Stimulated activated CD4-positive, alpha-beta T cell treated with anti-CD3 and anti-CD28 coated beads, Interleukin-4, amount 100 ng/mL, for 4 hours (primary cell): ENCODE data around the gene NLRP14.

Experiments used
- DNase-seq, 2 experiments: peaks; one replicate each; pipeline ENCODE4 v3.0.0-alpha.2; 2020

Gene NLRP14

GRCh38 chr11:7056828-7057513, 36.7 kb downstream of the NLRP14 start:
- no peak for DNase-seq

GRCh38 chr11:7057641-7058040, 37.4 kb downstream of the NLRP14 start:
- no peak for DNase-seq

- DNase-seq: no peak
Observed at GRCh38 chr11:7060868-7061267, 40.6 kb downstream of the NLRP14 start.

GRCh38 chr11:7062534-7062933, 42.3 kb downstream of the NLRP14 start:
- no peak for DNase-seq

DNA sequence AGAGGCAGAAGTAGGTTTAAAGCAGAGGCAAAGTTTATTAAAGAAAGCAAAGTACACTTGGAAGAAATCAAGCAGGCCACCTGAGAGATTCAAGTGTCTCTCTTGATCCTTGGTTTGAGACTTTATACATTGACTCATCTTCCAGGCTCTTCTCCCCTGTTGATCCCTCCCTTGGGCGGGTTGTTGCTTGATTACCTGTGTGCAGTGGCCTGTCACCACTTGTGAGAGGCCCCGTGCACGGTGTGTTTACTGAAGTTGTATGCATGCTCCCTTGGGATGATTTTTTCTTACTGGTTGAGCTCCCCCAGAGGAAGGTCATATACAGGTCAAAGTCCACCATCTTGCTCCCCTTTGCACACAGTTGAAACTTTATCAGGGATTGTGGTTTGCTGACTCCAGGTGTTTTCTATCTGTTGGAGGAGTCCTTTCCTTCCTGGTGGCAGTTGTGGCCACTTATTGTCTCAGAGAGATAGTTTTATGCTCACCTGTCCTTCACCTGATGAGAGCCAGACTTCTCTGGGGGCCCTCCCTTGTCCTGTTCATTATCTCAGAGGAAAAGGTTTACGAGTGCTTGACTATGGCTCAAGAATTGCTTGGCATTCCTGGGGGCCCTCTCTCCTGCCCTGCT, 52.2 kb downstream of the NLRP14 start:
- no peak for DNase-seq

DNA sequence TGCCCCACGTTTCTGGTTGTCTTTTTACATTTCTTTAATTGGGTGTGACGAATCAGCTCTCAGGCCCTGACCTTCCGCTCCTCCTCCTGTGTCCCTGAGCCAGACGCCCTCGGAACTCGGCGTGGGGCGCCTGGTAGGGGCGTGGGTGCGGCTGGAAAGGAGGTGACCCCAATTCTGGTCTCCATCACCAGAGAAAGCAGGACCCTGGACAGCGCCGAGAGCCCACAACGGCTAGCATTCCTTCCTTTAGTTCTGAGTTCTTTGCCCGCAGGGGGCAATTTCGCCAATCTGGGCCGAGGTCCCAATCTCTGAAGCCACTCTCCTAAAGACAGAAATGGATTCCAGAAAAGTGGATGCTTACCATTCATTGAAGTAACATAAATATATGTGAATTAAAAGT, 56.8 kb downstream of the NLRP14 start:
- DNase-seq: no peak

- no peak for DNase-seq
Observed at GRCh38 chr11:7079545-7080135, 59.4 kb downstream of the NLRP14 start.

GRCh38 chr11:7080900-7081299, 60.6 kb downstream of the NLRP14 start:
- DNase-seq: no peak

DNA sequence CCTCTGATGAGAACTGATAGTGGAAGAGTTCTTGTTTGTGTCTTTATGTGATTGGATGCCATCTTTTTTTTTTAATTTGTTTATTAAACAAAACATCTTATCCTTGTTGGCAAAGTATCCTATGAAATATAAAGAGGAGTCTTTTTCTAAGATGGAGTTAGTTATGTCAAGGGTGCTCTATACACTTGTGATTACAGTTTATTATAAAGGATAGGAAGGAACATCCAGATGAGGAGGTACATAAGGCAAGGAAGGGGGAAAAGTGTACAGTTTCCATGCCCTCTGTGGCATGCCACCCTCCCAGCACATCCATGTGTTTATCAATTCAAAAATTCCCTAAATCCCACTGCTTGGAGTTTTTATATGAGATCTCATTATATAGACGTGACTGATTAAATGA, 61.2 kb downstream of the NLRP14 start:
- no peak for DNase-seq

- DNase-seq: no peak
Observed at GRCh38 chr11:7088921-7089320, 68.6 kb downstream of the NLRP14 start, which contains the start of gene RBMXL2. TSS of gene RBMXL2 (plus strand) at chr11:7088998. CDS start at chr11:7089121, 123 bp downstream.

- no peak for DNase-seq
Observed at GRCh38 chr11:7089328-7090251, 69.3 kb downstream of the NLRP14 start.

GRCh38 chr11:7098235-7098832, 78.1 kb downstream of the NLRP14 start:
- DNase-seq: no peak

DNA sequence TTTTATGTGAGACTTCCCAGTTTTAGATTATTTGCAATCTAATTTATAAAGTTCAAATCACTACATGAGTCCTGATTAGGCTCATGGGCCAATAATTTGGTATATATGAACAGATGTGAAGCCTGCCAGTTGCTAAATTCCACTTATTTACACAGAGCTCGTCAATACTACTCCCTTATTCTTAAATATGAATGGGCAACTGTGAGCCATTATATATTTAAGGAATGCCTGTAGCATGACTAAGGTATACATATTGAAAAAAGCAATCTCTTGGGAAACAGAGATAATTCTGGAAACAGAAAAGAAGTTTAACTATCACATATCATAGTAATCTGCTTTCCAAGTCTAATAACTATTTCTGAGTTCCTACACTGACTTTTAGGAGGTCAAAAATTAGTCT, 95.5 kb downstream of the NLRP14 start:
- DNase-seq: no peak

- DNase-seq: no peak
Observed at GRCh38 chr11:7116370-7116769, 96.1 kb downstream of the NLRP14 start.
